Measurements from ENCODE around the gene WNT3A.
A peak's percentile ranks its signal among the peaks of the same experiment; 100 is the strongest.

The WNT3A gene

DNA sequence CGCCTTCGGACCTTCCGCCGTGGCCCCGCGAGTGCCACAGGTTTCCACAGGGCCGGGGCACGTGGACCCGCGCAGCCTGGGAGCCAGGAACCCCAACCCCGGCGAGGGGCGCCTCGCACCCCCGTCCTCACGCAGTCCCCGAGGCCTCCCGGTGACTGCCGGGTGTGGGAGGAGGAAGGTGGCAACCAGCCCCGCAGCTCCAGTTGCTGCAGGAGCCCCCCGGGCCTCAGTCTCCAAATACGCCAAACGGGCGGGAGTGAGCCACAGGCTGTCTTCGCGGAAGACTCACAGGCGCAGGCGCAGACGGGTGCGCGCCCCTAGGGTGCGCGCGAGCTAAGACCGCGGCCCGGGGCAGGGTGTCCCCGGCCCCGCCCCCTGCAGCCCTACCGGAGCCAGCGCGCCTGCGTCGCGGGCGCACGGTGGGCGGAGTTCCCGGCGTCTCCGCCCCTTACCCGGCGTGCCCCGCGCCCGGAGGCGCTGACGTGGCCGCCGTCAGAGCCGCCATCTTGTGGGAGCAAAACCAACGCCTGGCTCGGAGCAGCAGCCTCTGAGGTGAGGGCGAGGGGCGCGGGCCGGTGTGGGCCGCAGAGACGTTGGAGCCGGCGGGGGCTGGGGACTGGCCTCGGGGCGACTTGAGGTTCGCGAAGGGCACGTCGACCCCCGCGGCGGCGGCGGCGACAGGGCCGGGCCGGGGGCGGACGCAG is 75.6 kb downstream of the WNT3A start, which contains the start of gene ARF1:
ARF1 (plus strand) TSS at position 495 of the 704 bp plus-strand sequence. CDS start 14,407 bp downstream, outside the sequence.
- no peaks in the 10 kb centered on the region for H3K9me2 ChIP-seq (ENCODE audit: low read depth, low read length)
- no peak for TF ChIP-seq CTCF (IDR thresholded peaks at IDR 0.05; ENCODE audit: low read length)
- TF ChIP-seq EZH2 (IDR thresholded peaks at IDR 0.05; ENCODE audit: borderline replicate concordance, low read length) = no peak
- H3K27ac ChIP-seq (ENCODE audit: low read depth, low read length, poor library complexity, severe bottlenecking) = peak within 1 kb of the TSS; percentile 43
- no peaks in the 10 kb centered on the region for H3K9me3 ChIP-seq (ENCODE audit: low read length)
- H2AFZ ChIP-seq (ENCODE audit: low read length) = no peak within 1 kb of the TSS
- peak within 1 kb of the TSS; percentile 96 for H3K4me2 ChIP-seq (ENCODE audit: low read length)
- peak within 1 kb of the TSS; percentile 92 for H3K4me3 ChIP-seq (ENCODE audit: low read depth, low read length, poor library complexity, severe bottlenecking)
- H3K4me1 ChIP-seq (ENCODE audit: insufficient read depth, low read length, severe bottlenecking) = peaks cover 49% of the 10 kb centered on the region
- H3F3A ChIP-seq (ENCODE audit: insufficient read depth, low read length) = no peaks in the 10 kb centered on the region
- no peaks in the 10 kb centered on the region for H4K20me1 ChIP-seq (ENCODE audit: insufficient read depth, low read length)
- no peaks in the 10 kb centered on the region for H3K27me3 ChIP-seq (ENCODE audit: insufficient read depth, low read length)
- H3K79me2 ChIP-seq (ENCODE audit: insufficient read depth, low read length) = peaks cover 48% of the 10 kb centered on the region
- peak within 1 kb of the TSS; percentile 99 for H3K9ac ChIP-seq (ENCODE audit: low read length)
- H3K36me3 ChIP-seq (ENCODE audit: insufficient read depth, low read length) = no peaks in the 10 kb centered on the region; the same call in none of the 2 replicates

DNA sequence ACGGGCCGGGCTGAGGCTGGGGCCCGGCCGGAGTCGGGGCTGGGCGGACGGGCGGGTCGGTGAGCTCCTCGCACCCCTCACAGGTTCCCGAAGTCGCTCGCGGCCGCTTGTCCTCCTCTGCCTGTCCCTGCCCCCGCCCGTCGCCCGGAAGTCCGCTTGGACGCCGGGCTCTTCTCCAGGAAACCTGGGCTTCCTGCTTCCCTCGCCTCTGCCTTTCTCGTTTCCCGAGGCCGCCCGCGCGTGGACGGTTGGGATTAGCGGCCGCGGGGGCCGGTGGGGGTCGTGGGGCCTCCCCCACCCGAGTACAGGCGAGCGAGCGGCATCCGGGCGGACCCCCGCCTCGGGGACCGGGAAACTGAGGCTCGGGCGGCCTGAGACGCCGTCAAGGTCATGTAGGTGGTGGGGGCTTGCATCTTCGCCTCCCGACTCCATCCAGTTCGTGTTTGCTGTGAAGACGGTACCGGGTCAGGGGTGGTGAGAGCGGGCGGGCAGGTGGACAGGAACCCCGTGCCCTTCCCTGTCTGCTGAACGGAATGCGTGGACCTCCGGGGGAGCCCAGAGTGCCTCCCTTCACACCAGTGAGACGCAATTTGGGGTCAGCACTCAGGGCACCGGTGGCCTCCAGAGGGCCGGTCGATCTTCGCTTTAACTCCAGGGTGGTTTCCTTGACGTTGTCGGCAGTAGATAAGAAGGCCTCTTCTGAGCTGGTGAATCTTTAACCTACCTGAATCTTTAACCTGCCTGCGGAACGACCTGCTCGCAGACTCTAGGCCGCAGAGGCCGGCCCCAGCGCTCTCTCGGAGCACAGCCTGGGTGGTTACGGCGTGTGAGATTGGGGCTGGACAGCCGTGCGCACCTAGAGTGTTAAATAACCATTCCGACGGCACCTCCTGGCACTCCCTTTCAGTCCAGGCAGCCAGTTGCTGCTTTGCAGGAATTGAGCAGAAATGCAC is 76.4 kb downstream of the WNT3A start:
- H3F3A ChIP-seq (ENCODE audit: insufficient read depth, low read length) = no peaks in the 10 kb centered on the region
- no peaks in the 10 kb centered on the region for H3K9me2 ChIP-seq (ENCODE audit: low read depth, low read length)
- peaks cover 56% of the 10 kb centered on the region for H3K79me2 ChIP-seq (ENCODE audit: insufficient read depth, low read length)
- H3K27me3 ChIP-seq (ENCODE audit: insufficient read depth, low read length) = no peaks in the 10 kb centered on the region
- H3K9me3 ChIP-seq (ENCODE audit: low read length) = no peaks in the 10 kb centered on the region
- H3K27ac ChIP-seq (ENCODE audit: low read depth, low read length, poor library complexity, severe bottlenecking) = peak overlapping the region; percentile 43
- H3K36me3 ChIP-seq (ENCODE audit: insufficient read depth, low read length) = peaks cover 6% of the 10 kb centered on the region
- H3K9ac ChIP-seq (ENCODE audit: low read length) = peak overlapping the region; percentile 89
- H3K4me1 ChIP-seq (ENCODE audit: insufficient read depth, low read length, severe bottlenecking) = peaks cover 57% of the 10 kb centered on the region
- H2AFZ ChIP-seq (ENCODE audit: low read length) = no peak overlapping the region
- H3K4me3 ChIP-seq (ENCODE audit: low read depth, low read length, poor library complexity, severe bottlenecking) = peak overlapping the region; percentile 92
- no peaks in the 10 kb centered on the region for H4K20me1 ChIP-seq (ENCODE audit: insufficient read depth, low read length)
- TF ChIP-seq CTCF (IDR thresholded peaks at IDR 0.05; ENCODE audit: low read length) (no peak), EZH2 (IDR thresholded peaks at IDR 0.05; ENCODE audit: borderline replicate concordance, low read length) (no peak)
- H3K4me2 ChIP-seq (ENCODE audit: low read length) = peak overlapping the region; percentile 96

DNA sequence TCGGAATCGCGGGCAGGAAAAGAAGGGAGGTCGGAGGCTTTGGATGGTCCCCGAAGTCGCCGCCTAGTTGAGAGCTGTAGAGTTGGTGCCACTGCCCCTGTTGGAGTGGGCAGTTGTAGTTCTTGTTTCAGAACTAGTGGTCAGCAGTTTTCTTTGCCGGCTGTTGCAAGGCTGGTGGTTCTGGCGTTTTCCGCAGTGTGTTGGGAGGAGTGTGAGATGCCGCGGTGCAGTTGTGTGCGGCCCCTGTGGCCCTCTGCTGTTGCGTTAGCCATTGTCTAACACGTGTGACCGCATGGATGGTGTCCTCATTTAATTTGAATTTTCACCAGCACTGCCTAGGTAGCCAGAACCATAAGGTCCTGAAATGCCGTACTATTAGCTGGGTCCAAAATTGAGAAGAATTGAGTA is 77.1 kb downstream of the WNT3A start:
- TF ChIP-seq CTCF (IDR thresholded peaks at IDR 0.05; ENCODE audit: low read length) = no peak
- TF ChIP-seq EZH2 (IDR thresholded peaks at IDR 0.05; ENCODE audit: borderline replicate concordance, low read length) = no peak
- Histone ChIP-seq H3K27ac (ENCODE audit: low read depth, low read length, poor library complexity, severe bottlenecking) (no peak overlapping the region), H4K20me1 (ENCODE audit: insufficient read depth, low read length) (no peaks in the 10 kb centered on the region), H3F3A (ENCODE audit: insufficient read depth, low read length) (no peaks in the 10 kb centered on the region), H3K9ac (ENCODE audit: low read length) (peak overlapping the region; percentile 89), H3K27me3 (ENCODE audit: insufficient read depth, low read length) (no peaks in the 10 kb centered on the region), H3K4me2 (ENCODE audit: low read length) (peak overlapping the region; percentile 96), H3K4me1 (ENCODE audit: insufficient read depth, low read length, severe bottlenecking) (peaks cover 64% of the 10 kb centered on the region), H3K9me3 (ENCODE audit: low read length) (no peaks in the 10 kb centered on the region), H3K9me2 (ENCODE audit: low read depth, low read length) (no peaks in the 10 kb centered on the region), H2AFZ (ENCODE audit: low read length) (no peak overlapping the region), H3K36me3 (ENCODE audit: insufficient read depth, low read length) (peaks cover 13% of the 10 kb centered on the region), H3K79me2 (ENCODE audit: insufficient read depth, low read length) (peaks cover 63% of the 10 kb centered on the region), H3K4me3 (ENCODE audit: low read depth, low read length, poor library complexity, severe bottlenecking) (peak overlapping the region; percentile 92)

Measured in OCI-LY1 (cell line).